ENCODE data around the gene ATP13A5.

Gene ATP13A5

DNA sequence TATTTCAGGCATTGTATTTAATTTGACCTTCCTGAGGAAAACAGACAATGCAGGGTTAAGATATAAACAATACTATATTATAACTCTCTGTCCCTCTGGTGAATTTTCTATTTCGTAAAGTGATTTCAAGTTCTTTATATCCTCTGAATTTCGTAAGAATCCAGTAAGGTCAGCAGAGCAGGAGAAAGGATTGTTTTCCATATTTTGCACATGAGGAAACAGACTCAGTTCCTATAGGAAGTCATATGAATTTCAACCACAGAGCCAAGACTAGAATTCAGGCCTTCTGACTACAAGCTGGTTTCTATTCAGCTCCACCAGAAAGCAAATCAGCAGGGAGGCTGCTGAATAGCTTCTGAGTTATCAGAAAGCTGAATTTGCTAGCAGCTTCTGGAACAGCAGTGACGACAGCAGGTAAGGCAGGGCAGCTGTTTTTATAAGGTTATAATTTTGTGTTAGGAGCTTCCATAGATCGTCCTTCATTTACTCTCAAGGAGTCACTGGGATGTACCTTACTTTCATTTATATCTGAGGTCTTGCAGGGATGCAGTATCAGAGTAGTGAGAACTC, 148.6 kb downstream of the ATP13A5 start:
- TF ChIP-seq, protein P1, sequence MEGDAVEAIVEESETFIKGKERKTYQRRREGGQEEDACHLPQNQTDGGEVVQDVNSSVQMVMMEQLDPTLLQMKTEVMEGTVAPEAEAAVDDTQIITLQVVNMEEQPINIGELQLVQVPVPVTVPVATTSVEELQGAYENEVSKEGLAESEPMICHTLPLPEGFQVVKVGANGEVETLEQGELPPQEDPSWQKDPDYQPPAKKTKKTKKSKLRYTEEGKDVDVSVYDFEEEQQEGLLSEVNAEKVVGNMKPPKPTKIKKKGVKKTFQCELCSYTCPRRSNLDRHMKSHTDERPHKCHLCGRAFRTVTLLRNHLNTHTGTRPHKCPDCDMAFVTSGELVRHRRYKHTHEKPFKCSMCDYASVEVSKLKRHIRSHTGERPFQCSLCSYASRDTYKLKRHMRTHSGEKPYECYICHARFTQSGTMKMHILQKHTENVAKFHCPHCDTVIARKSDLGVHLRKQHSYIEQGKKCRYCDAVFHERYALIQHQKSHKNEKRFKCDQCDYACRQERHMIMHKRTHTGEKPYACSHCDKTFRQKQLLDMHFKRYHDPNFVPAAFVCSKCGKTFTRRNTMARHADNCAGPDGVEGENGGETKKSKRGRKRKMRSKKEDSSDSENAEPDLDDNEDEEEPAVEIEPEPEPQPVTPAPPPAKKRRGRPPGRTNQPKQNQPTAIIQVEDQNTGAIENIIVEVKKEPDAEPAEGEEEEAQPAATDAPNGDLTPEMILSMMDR (IDR thresholded peaks at IDR 0.05; ENCODE audit: low read depth, low read length), result no peak
- no peak for DNase-seq (ENCODE audit: low read depth, low spot score)
- in situ Hi-C loops (cut with HindIII; ENCODE audit: low sequenced_read_pairs), result no loop called here
- H3K4me3 ChIP-seq (ENCODE audit: low read depth, low read length), result no peak overlapping the region

DNA sequence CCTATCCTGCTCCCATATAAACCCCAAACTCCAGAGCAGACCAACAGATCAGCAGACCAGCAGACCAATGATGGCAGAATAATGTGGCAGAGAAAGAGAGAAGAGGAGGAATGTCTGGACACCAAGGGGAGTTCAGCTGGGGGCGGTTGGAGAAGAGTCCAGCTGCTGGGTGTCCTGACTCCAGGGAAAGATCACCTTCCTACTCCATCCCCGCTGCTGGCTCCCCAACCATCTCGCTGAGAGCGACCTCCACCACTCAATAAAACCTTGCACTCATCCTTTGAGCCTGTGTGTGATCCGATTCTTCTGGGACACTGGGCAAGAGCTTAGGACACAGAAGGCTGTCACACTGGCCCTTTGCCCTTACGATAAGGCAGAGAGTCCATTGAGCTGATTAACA, 150.3 kb downstream of the ATP13A5 start:
- no peak overlapping the region for H3K4me3 ChIP-seq (ENCODE audit: low read depth, low read length)
- TF ChIP-seq, protein P1 (IDR thresholded peaks at IDR 0.05; ENCODE audit: low read depth, low read length), result no peak
- no peak for DNase-seq (ENCODE audit: low read depth, low spot score)
- in situ Hi-C loops (cut with HindIII; ENCODE audit: low sequenced_read_pairs), result no loop called here

DNA sequence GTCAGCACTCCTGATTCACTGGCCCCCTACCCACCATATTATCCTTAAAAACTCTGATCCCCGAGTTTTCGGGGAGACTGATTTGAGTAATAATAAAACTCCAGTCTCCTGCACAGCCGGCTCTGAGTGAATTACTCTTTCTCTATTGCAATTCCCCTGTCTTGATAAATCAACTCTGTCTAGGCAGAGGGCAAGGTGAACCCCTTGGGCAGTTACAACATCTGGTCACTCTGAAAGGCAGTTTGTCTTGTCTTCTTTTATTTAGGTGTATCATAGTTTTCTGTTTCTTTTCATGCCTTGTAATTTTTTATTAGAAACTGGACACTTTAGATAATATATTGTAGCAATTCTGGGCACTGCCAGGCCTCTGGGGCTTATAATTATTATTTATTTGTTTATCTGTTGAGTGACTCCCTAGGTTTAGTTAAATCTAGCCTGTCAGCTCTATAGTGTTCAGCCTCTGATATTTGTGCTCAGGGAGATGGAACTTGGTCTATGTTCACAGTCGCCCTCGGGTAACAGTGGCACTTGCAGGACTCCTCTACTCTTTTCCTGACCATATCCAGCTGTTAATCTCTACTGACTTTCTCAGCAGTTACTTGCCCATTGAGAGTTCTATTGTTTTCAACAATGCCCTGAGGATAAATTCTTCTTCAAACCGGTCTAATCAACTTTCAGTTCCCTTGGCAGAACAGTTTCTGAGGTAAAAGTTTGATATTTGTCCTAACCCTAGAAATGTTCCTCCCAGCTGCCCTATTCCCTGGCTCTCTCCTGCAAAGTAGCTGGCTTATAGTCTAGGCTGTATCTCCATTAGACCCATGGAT, 153.0 kb downstream of the ATP13A5 start:
- in situ Hi-C loops (cut with HindIII; ENCODE audit: low sequenced_read_pairs), result no loop called here
- TF ChIP-seq, protein P1 (IDR thresholded peaks at IDR 0.05; ENCODE audit: low read depth, low read length), result no peak
- no peak for DNase-seq (ENCODE audit: low read depth, low spot score)
- H3K4me3 ChIP-seq (ENCODE audit: low read depth, low read length), result no peak overlapping the region
